ENCODE results near the gene TBC1D10B. TPM values are rescaled to one million over a fixed set of nuclear protein-coding genes. Genes with fewer than 3 reads are reported as not detected.

The TBC1D10B gene
- total and polyA plus RNA-seq, 9 of the 15 experiments (the other 6 are each of a cell fraction or from before 2014, with no cell fraction given), result 2.2 to 55.4 (median 17.5) TPM

GRCh38 chr16:30407102-30407803 lies 37.0 kb upstream of the TBC1D10B start, which contains the start of gene ZNF771:
TSS of gene ZNF771 (plus strand) at chr16:30407606. CDS start at chr16:30408054, 448 bp downstream.
- peak; percentile 93 for ATAC-seq
- in situ Hi-C loops (cut with MboI) (loop anchor here (10.0 kb wide), 1 partner anchor 212 kb away; the partner anchor contains the start of genes BOLA2B, SLX1A and SULT1A3), intact Hi-C loops (cut with micrococcal nuclease) (loop anchor here (5.0 kb wide), 2 partner anchors 35 to 50 kb away; partner anchors contain the start of genes CD2BP2, MYL11 and TBC1D10B)
- peak; percentile 71 for FAIRE-seq
- no TSS peak for BruUV-seq (replicated peaks)
- Histone ChIP-seq H3K79me2 (ENCODE audit: control insufficient read depth, insufficient read depth, low read length) (peaks cover 27% of the 10 kb centered on the region; the same call in 2 of the 3 replicates), H3K9me1 (ENCODE audit: control insufficient read depth, insufficient read depth, low read length) (no peaks in the 10 kb centered on the region), H3K4me2 (ENCODE audit: insufficient read depth, low read length) (peak within 1 kb of the TSS; percentile 97), H3K4me3 (peak within 1 kb of the TSS; percentile 80), H3K4me1 (replicated peaks in 1 of 2; ENCODE audit: control insufficient read depth in 2 of 2, insufficient read depth in 2 of 2, low read length in 2 of 2) (peaks cover 15 to 28% of the 10 kb centered on the region in 2 experiments; a peak in 4 of 5 replicates), H2AFZ (ENCODE audit: low read depth, low read length) (peak within 1 kb of the TSS; percentile 96), H4K20me1 (replicated peaks; ENCODE audit: control insufficient read depth, insufficient read depth, low read length) (no peaks in the 10 kb centered on the region), H3K36me3 (ENCODE audit: control insufficient read depth, insufficient read depth, low read length) (peaks cover 27% of the 10 kb centered on the region; the same call in 2 of the 3 replicates), H3K27ac (ENCODE audit: extremely low read depth, low read depth, low read length) (peak within 1 kb of the TSS; percentile 81), H3K27me3 (ENCODE audit: control insufficient read depth in 2 of 2, insufficient read depth in 2 of 2, low read length in 2 of 2) (no peaks in the 10 kb centered on the region), H3K9ac (ENCODE audit: insufficient read depth in 1 of 2, low read depth in 2 of 2, low read length in 2 of 2) (peak within 1 kb of the TSS; percentile 69 to 97), H3K9me3 (replicated peaks; ENCODE audit: control insufficient read depth, insufficient read depth, low read depth, low read length) (no peaks in the 10 kb centered on the region)
- peak; percentile 92 to 96 (median 94) for DNase-seq (ENCODE audit: extremely low read depth in 1 of 4, low spot score in 3 of 4)
- POLR2A ChIA-PET, result interaction anchor here (0.6 to 1.7 kb wide), 8 partner anchors 10 to 251 kb away, joined by 3 to 9 read pairs (median 4); partner anchors contain the start of genes CD2BP2 and DCTPP1
- CTCF ChIA-PET (ENCODE audit: low intra/inter-chr PET ratio), result no interaction called here
- WGBS (ENCODE audit: insufficient coverage, low coverage, missing lambda C conversion rate), result 1% methylated on average over 42 of the region's 65 CpGs
- TF ChIP-seq ZBTB2 (IDR thresholded peaks at IDR 0.05) (peak; percentile 65; the same call in 1 of the 2 replicates), ZNF134 (CRISPR knock-in tag; conservative IDR thresholded peaks at IDR 0.05) (no peak), NCOA4 (IDR thresholded peaks at IDR 0.05; ENCODE audit: partially characterized antibody) (no peak), ZNF830 (CRISPR knock-in tag; IDR thresholded peaks at IDR 0.05) (no peak), NUFIP1 (IDR thresholded peaks at IDR 0.05; ENCODE audit: partially characterized antibody) (no peak), KDM5B (IDR thresholded peaks at IDR 0.05; ENCODE audit: insufficient replicate concordance, low read depth, low read length) (peak; percentile 60), ZC3H8 (IDR thresholded peaks at IDR 0.05) (no peak), IRF9 (tag; IDR thresholded peaks at IDR 0.05) (no peak), ZNF431 (CRISPR knock-in tag; IDR thresholded peaks at IDR 0.05) (no peak), NR3C1 (CRISPR knock-in tag; IDR thresholded peaks at IDR 0.05) (no peak), SLC30A9 (CRISPR knock-in tag; IDR thresholded peaks at IDR 0.05) (no peak), CBFA2T3 (IDR thresholded peaks at IDR 0.05) (no peak), ZNF75A (CRISPR knock-in tag; IDR thresholded peaks at IDR 0.05) (no peak), ZNF263 (CRISPR knock-in tag; IDR thresholded peaks at IDR 0.05; ENCODE audit: borderline replicate concordance) (no peak)

Measured in K562 (cell line).